GM13976 (cell line): ENCODE data around the gene KCP.

Source experiments
- DNase-seq: peaks from one replicate; pipeline ENCODE4 v3.0.0; 2012; ENCODE audit warnings: low spot score
- in situ Hi-C: fragments of 300-500 bp; cut with MboI; formaldehyde crosslinking; loops from one replicate; pipeline ENCODE4 v1.12.0; 2022; ENCODE audit warnings: low sequenced_read_pairs, mixed read lengths, inconsistent platforms; ENCODE audit not compliant: unreplicated experiment
- TF ChIP-seq, protein P1 (sequence below): IDR thresholded peaks from 2 replicates; pipeline ENCODE4 v1.5.1; 2012; ENCODE audit warnings: borderline replicate concordance, mild to moderate bottlenecking; ENCODE audit not compliant: insufficient read depth; ENCODE audit errors: extremely low read depth, missing control alignments, control extremely low read depth

KCP gene

DNA sequence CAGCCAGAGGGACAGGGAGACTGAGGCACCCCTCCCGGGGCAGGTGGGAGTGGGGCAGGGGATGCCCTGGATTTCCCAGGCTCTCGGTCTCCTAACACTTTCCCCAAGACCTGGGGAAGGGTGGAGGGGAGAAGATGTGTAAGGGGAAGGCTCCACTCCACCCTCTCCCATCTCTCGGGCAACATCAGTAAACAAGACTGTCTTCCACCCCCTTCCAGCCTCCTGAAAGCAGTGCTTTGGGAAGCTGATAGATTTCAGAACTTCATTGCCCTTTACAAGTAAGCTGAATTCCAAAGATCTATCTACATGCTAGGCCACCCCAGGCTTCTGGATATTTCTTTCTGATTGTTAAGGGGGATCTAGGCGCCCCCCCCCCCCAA lies 76.6 kb downstream of the KCP start:
- in situ Hi-C loops, result no loop called here
- TF ChIP-seq, protein P1, sequence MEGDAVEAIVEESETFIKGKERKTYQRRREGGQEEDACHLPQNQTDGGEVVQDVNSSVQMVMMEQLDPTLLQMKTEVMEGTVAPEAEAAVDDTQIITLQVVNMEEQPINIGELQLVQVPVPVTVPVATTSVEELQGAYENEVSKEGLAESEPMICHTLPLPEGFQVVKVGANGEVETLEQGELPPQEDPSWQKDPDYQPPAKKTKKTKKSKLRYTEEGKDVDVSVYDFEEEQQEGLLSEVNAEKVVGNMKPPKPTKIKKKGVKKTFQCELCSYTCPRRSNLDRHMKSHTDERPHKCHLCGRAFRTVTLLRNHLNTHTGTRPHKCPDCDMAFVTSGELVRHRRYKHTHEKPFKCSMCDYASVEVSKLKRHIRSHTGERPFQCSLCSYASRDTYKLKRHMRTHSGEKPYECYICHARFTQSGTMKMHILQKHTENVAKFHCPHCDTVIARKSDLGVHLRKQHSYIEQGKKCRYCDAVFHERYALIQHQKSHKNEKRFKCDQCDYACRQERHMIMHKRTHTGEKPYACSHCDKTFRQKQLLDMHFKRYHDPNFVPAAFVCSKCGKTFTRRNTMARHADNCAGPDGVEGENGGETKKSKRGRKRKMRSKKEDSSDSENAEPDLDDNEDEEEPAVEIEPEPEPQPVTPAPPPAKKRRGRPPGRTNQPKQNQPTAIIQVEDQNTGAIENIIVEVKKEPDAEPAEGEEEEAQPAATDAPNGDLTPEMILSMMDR, result no peak
- no peak for DNase-seq

DNA sequence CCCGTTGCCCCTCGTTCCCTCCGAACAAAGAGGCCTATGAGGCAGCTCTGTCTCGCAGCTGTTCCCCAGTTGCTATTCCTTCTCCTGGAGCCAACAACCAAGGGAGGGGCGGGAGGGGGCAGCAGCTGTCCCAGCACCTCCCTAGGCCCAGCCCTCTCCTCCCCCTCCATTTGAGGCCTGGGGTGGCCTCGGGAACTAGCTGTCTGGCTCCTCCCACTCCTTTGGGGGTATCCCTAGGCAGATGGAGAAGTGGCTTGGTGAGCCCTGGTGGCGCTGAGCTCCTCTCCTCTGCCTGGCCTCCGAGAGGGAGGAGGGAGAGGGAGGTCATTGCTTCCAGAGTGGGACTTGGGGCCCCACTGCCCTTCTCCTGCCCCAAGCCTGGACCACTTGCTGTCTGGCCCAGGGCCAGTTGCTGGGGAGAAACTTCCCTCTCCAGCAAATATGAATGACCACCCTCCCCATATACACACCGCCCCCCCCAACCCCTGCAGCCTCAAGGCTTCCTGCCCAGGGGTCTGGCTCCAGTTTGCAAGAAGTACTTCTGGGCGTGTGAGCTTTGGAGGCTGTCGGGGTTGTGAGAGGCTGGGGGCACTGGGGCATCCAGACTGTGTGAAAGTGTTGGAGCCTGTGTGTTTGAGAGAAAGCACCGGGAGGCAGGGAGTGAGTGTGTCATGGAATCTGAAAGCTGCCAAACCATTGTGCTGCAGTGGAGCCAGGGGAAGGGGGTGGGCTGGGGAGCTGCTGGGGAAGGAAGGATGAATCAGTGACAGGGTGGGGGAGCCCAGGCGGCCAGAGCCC lies 77.2 kb downstream of the KCP start:
- in situ Hi-C loops, result no loop called here
- TF ChIP-seq, protein P1, result no peak
- DNase-seq, result peak; percentile 39

- TF ChIP-seq, protein P1, result no peak
- DNase-seq, result peak; percentile 31
- in situ Hi-C loops, result no loop called here
Measured at GRCh38 chr7:128832880-128833147, 77.7 kb downstream of the KCP start.

DNA sequence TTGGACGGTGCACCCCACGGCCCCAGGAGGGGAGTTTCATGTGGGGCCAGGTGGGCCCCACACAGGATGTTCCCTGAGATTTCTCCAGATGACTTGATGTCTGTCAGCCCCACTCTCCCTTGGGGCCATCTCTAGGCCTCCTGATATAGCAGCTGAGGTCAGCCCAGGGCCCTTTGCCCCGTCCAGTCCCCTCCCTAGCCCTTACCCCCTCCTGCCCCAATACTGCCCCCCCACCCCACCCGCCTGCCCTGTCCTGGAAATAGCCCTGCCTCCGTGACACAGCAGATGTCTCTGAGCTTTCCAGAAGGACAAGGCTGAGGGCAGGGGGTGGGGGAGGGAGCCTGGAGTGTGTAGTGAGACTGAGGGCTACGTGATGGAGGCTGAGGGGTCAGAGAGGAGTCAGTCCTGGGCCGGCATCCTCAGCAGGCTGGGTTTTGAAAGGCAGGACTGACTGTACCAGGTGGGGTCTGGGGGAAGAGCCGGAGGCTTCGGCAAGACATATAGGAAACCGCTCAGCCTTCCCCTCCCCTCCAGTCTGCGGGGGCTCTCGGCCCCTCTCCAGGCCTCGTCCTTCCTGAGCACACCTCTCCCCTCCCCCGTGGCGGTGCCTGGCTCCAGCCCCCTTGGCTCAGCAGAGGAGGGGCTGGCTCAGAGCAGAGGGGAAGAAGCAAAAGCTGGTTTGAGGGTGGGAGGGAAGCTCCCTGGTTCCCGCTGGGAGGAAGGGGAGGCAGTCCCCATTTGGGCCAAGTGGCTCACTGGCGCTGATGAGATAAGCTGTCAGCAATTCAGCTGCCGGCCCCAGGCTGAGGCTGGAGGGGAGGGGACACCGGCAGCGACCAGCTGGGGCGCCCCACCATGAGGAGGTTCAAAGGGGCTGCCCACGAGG lies 78.3 kb downstream of the KCP start:
- TF ChIP-seq, protein P1, result no peak
- peak; percentile 60 for DNase-seq
- in situ Hi-C loops, result no loop called here

DNA sequence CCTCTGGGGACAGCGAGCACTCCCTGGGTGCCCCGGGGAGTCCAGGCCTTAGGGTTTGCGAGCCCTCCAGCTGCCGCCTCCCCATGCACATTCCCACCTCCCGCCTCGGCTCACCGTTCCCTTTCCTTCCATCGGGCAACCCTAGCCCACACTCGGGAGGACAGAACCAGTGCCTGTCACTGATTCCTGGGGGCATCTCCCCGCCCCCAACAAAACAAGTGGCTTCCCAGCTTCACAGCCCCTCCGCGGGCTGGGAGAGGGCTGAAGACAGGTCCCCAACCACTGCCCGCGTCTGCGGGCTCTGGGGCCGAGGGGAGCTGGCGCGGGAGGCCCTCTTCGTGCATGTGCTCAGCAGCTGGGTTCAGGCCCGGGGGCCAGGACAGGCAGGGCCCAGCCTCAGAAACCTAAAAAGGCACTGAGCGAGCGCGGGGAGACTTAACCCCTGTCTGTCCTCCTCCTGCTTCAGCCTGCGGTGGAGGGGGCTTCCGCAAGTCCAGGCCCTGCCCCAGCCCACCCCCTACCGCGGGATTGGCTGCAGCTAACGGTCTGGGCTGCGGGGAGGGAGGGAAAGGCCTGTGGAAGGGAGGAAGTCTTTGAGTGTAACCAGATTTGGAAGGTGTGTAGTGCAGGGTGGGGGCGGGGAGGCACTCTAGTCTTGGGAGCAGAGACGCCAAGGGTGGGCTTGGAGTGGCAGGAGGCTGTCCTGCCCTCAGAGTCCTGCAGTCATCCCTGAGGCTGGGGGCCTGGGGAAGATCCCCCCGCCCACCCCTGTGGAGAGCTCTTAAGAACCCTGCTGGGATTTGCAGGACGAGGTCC lies 79.1 kb downstream of the KCP start:
- in situ Hi-C loops, result no loop called here
- peak; percentile 67 for DNase-seq
- TF ChIP-seq, protein P1, result no peak

GRCh38 chr7:128830231-128831177 lies 80.0 kb downstream of the KCP start, which contains the start of gene FLNC:
TSS of gene FLNC (plus strand) at chr7:128830406. CDS start at chr7:128830638, 232 bp downstream.
- TF ChIP-seq, protein P1, result no peak
- peak; percentile 58 for DNase-seq
- in situ Hi-C loops, result no loop called here
